ENCODE data around the gene GTF2A1. TPM values are rescaled to one million over a fixed set of nuclear protein-coding genes. Genes with fewer than 3 reads are reported as not detected.

Gene GTF2A1
- total RNA-seq, 4 donors from 2014 or later: 20.4 to 38.3 (median 33.2) TPM

- DNase-seq: no peak
- Histone ChIP-seq H3K27ac (no peak overlapping the region), H3K4me1 (peaks cover 0 to 3% of the 10 kb centered on the region in 2 donors), H3K9me3 (no peaks in the 10 kb centered on the region), H3K4me3 (no peak overlapping the region), H3K27me3 (no peaks in the 10 kb centered on the region), H3K36me3 (no peaks in the 10 kb centered on the region)
- TF ChIP-seq POLR2A (IDR thresholded peaks at IDR 0.05) (no peak), CTCF (IDR thresholded peaks at IDR 0.05 in 4 of 5, conservative IDR thresholded peaks at IDR 0.05 in 1 of 5) (no peak)
- no peak for ATAC-seq
- in situ Hi-C loops (cut with MboI; ENCODE audit: low sequenced_read_pairs in 4 of 4): no loop called here
- intact Hi-C loops (cut with DNase I; ENCODE audit: low total_unique reads): loop anchor here (10.0 kb wide), 1 partner anchor 127 kb away; no protein-coding TSS in a partner anchor
Measured at GRCh38 chr14:81141426-81141825, 79.3 kb downstream of the GTF2A1 start.

- H3K4me1 ChIP-seq: no peaks in the 10 kb centered on the region
- no peaks in the 10 kb centered on the region for H3K36me3 ChIP-seq
- no peak for TF ChIP-seq CTCF (IDR thresholded peaks at IDR 0.05 in 4 of 5, conservative IDR thresholded peaks at IDR 0.05 in 1 of 5)
- TF ChIP-seq POLR2A (IDR thresholded peaks at IDR 0.05): no peak
- no peak overlapping the region for H3K27ac ChIP-seq
- DNase-seq: no peak
- H3K27me3 ChIP-seq: no peaks in the 10 kb centered on the region
- no peak for ATAC-seq
- no peak overlapping the region for H3K4me3 ChIP-seq
- in situ Hi-C loops (cut with MboI; ENCODE audit: low sequenced_read_pairs in 4 of 4): no loop called here
- H3K9me3 ChIP-seq: no peaks in the 10 kb centered on the region
- intact Hi-C loops (cut with DNase I; ENCODE audit: low total_unique reads): no loop called here
Measured at GRCh38 chr14:81138429-81138828, 82.3 kb downstream of the GTF2A1 start.

GRCh38 chr14:81137316-81137715 is 83.4 kb downstream of the GTF2A1 start:
- in situ Hi-C loops (cut with MboI; ENCODE audit: low sequenced_read_pairs in 4 of 4): no loop called here
- intact Hi-C loops (cut with DNase I; ENCODE audit: low total_unique reads): no loop called here
- DNase-seq (no peak), ATAC-seq (no peak)
- H3K9me3 ChIP-seq: no peaks in the 10 kb centered on the region
- no peaks in the 10 kb centered on the region for H3K4me1 ChIP-seq
- no peaks in the 10 kb centered on the region for H3K36me3 ChIP-seq
- H3K27ac ChIP-seq: no peak overlapping the region
- no peak for TF ChIP-seq POLR2A (IDR thresholded peaks at IDR 0.05)
- no peak for TF ChIP-seq CTCF (IDR thresholded peaks at IDR 0.05 in 4 of 5, conservative IDR thresholded peaks at IDR 0.05 in 1 of 5)
- no peaks in the 10 kb centered on the region for H3K27me3 ChIP-seq
- no peak overlapping the region for H3K4me3 ChIP-seq

GRCh38 chr14:81133400-81133799 is 87.4 kb downstream of the GTF2A1 start:
- H3K4me1 ChIP-seq: no peaks in the 10 kb centered on the region
- no peaks in the 10 kb centered on the region for H3K9me3 ChIP-seq
- intact Hi-C loops (cut with DNase I; ENCODE audit: low total_unique reads) (no loop called here), in situ Hi-C loops (cut with MboI; ENCODE audit: low sequenced_read_pairs in 4 of 4) (no loop called here)
- H3K27ac ChIP-seq: no peak overlapping the region
- no peaks in the 10 kb centered on the region for H3K27me3 ChIP-seq
- no peaks in the 10 kb centered on the region for H3K36me3 ChIP-seq
- ATAC-seq (no peak), DNase-seq (no peak)
- no peak overlapping the region for H3K4me3 ChIP-seq
- TF ChIP-seq CTCF (IDR thresholded peaks at IDR 0.05 in 4 of 5, conservative IDR thresholded peaks at IDR 0.05 in 1 of 5): no peak
- TF ChIP-seq POLR2A (IDR thresholded peaks at IDR 0.05): no peak

GRCh38 chr14:81132468-81132867 is 88.3 kb downstream of the GTF2A1 start:
- in situ Hi-C loops (cut with MboI; ENCODE audit: low sequenced_read_pairs in 4 of 4) (no loop called here), intact Hi-C loops (cut with DNase I; ENCODE audit: low total_unique reads) (no loop called here)
- Histone ChIP-seq H3K4me1 (no peaks in the 10 kb centered on the region), H3K9me3 (no peaks in the 10 kb centered on the region), H3K36me3 (no peaks in the 10 kb centered on the region), H3K4me3 (no peak overlapping the region), H3K27me3 (no peaks in the 10 kb centered on the region), H3K27ac (no peak overlapping the region)
- no peak for DNase-seq
- no peak for TF ChIP-seq POLR2A (IDR thresholded peaks at IDR 0.05)
- no peak for TF ChIP-seq CTCF (IDR thresholded peaks at IDR 0.05 in 4 of 5, conservative IDR thresholded peaks at IDR 0.05 in 1 of 5)
- ATAC-seq: no peak
